Measurements from ENCODE around the gene TCAF2. TPM values are rescaled to one million over a fixed set of nuclear protein-coding genes. Genes with fewer than 3 reads are reported as not detected.
"Not testable (repeated sequence)": the region's sequence is repeated elsewhere in the genome, so short reads cannot be mapped to it uniquely, and the experiment has no call there.

The TCAF2 gene
- total and polyA plus RNA-seq, 10 of the 15 experiments (the other 5 are each of a cell fraction or from before 2014, with no cell fraction given) = 0.55 to 15.5 (median 2.4) TPM

DNA sequence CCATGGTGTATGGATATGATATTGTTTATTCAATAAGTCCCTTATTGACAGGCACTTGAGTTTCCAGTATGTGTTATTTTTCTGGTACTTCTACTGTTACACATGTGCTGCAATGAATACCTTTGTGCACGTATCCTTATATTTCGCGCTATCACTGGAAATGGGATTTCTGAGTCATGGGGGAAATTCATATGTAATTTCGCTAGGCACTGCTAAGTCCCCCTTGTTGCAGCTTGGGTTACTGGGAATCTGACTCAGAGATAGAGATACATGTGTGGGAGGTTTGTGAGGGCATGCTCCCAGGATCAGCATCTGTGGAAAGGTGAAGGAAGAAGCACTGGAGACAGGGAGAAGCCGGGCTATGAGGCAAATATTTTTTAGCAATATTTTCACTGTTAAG is 9.9 kb downstream of the TCAF2 start:
- in situ Hi-C loops (cut with MboI) = not testable (repeated sequence)

DNA sequence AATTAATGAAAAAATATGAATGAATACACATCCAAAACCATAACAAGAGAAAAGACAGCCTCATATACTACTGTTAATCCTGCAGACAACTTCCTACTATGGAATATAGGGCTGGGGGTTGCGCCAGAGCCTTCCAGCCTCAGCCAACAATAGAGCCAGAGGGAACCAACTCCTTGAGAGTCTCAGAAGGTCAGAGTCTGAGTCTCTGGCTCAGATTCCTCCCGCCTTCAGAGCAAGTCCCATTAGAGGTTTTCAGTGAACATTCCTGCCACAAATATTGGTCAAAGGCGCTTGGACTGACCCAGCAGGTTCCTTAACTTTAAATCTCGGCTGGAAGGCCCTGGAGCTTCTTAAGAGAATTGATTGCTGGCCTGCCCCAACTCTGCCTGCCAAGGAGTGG is 11.7 kb downstream of the TCAF2 start:
- H3K79me2 ChIP-seq (ENCODE audit: control insufficient read depth, insufficient read depth, low read length); H2AFZ ChIP-seq (ENCODE audit: control insufficient read depth, low read depth, low read length); H3K9me3 ChIP-seq (replicated peaks; ENCODE audit: control insufficient read depth, insufficient read depth, low read length); RAD21 ChIA-PET (ENCODE audit: unreplicated experiment); in situ Hi-C loops (cut with MboI); DNase-seq (ENCODE audit: low read depth, low spot score); H3K9ac ChIP-seq (ENCODE audit: control insufficient read depth, insufficient read depth, low read length); H3K4me1 ChIP-seq (ENCODE audit: control insufficient read depth, insufficient read depth, low read length); BruUV-seq (replicated peaks); H3K27me3 ChIP-seq (replicated peaks in 1 of 2; ENCODE audit: control insufficient read depth in 2 of 2, insufficient read depth in 2 of 2, low read length in 1 of 2); H3K4me3 ChIP-seq; H3K4me2 ChIP-seq (ENCODE audit: control insufficient read depth, insufficient read depth); SMC1A ChIA-PET (ENCODE audit: uncharacterized antibody, unreplicated experiment); H3K36me3 ChIP-seq (ENCODE audit: control insufficient read depth in 2 of 2, insufficient read depth in 2 of 2, low read length in 1 of 2); intact Hi-C loops (cut with micrococcal nuclease; ENCODE audit: unreplicated experiment); POLR2A ChIA-PET; FAIRE-seq; H4K20me1 ChIP-seq (ENCODE audit: control insufficient read depth, insufficient read depth); CTCF ChIA-PET; H3K27ac ChIP-seq (ENCODE audit: control insufficient read depth, insufficient read depth); ATAC-seq: not testable (repeated sequence)
- no CpG with 5 or more reads among the region's 4 CpGs for WGBS (ENCODE audit: insufficient coverage, insufficient replicate concordance, low lambda C conversion rate, missing lambda C conversion rate)

More for the DNA sequence above, 9.9 kb downstream of the TCAF2 start:
- H3K4me3 ChIP-seq; H3K4me2 ChIP-seq (ENCODE audit: control insufficient read depth, insufficient read depth); H3K9me3 ChIP-seq (replicated peaks; ENCODE audit: control insufficient read depth, insufficient read depth, low read length); BruUV-seq (replicated peaks); SMC1A ChIA-PET (ENCODE audit: uncharacterized antibody, unreplicated experiment); H3K36me3 ChIP-seq (ENCODE audit: control insufficient read depth in 2 of 2, insufficient read depth in 2 of 2, low read length in 1 of 2); intact Hi-C loops (cut with micrococcal nuclease; ENCODE audit: unreplicated experiment); FAIRE-seq; H3K9ac ChIP-seq (ENCODE audit: control insufficient read depth, insufficient read depth, low read length); POLR2A ChIA-PET; ATAC-seq; H4K20me1 ChIP-seq (ENCODE audit: control insufficient read depth, insufficient read depth); CTCF ChIA-PET; H3K27ac ChIP-seq (ENCODE audit: control insufficient read depth, insufficient read depth); H3K27me3 ChIP-seq (replicated peaks in 1 of 2; ENCODE audit: control insufficient read depth in 2 of 2, insufficient read depth in 2 of 2, low read length in 1 of 2); H3K79me2 ChIP-seq (ENCODE audit: control insufficient read depth, insufficient read depth, low read length); RAD21 ChIA-PET (ENCODE audit: unreplicated experiment); H2AFZ ChIP-seq (ENCODE audit: control insufficient read depth, low read depth, low read length); DNase-seq (ENCODE audit: low read depth, low spot score); H3K4me1 ChIP-seq (ENCODE audit: control insufficient read depth, insufficient read depth, low read length): not testable (repeated sequence)
- no CpG with 5 or more reads among the region's 5 CpGs for WGBS (ENCODE audit: insufficient coverage, insufficient replicate concordance, low lambda C conversion rate, missing lambda C conversion rate)

DNA sequence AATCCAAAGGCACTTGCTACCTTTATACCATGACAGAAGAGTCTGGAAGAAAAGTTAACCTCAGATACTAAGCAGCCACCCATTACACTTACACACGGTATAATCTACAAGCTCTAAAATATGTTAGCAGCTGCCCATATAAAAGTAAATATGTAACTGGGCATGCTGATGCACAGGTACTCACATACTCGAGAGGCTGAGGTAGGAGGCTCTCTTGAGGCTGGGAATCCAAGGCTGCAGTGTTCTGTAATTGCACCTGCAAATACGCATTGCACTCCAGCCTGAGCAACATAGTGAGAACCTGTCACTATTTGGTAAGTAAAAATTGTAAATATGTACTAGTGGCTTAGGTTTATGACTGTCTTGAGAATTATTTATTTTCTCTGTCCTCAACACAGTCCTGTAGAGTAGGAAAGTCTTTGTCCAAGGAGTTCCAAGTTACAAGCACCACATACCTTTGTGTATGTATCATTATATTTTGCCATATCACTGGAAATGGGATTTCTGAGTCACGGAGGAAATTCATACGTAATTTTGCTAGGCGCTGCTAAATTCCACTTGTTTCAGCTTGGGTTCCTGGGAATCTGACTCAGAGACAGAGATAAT is 12.3 kb downstream of the TCAF2 start:
- H2AFZ ChIP-seq (ENCODE audit: control insufficient read depth, low read depth, low read length); H3K9me3 ChIP-seq (replicated peaks; ENCODE audit: control insufficient read depth, insufficient read depth, low read length); BruUV-seq (replicated peaks); SMC1A ChIA-PET (ENCODE audit: uncharacterized antibody, unreplicated experiment); in situ Hi-C loops (cut with MboI); FAIRE-seq; POLR2A ChIA-PET; H3K79me2 ChIP-seq (ENCODE audit: control insufficient read depth, insufficient read depth, low read length); H3K9ac ChIP-seq (ENCODE audit: control insufficient read depth, insufficient read depth, low read length); H3K4me2 ChIP-seq (ENCODE audit: control insufficient read depth, insufficient read depth); intact Hi-C loops (cut with micrococcal nuclease; ENCODE audit: unreplicated experiment); RAD21 ChIA-PET (ENCODE audit: unreplicated experiment); H3K36me3 ChIP-seq (ENCODE audit: control insufficient read depth in 2 of 2, insufficient read depth in 2 of 2, low read length in 1 of 2); H3K4me3 ChIP-seq; DNase-seq (ENCODE audit: low read depth, low spot score); H4K20me1 ChIP-seq (ENCODE audit: control insufficient read depth, insufficient read depth); H3K4me1 ChIP-seq (ENCODE audit: control insufficient read depth, insufficient read depth, low read length); CTCF ChIA-PET; H3K27me3 ChIP-seq (replicated peaks in 1 of 2; ENCODE audit: control insufficient read depth in 2 of 2, insufficient read depth in 2 of 2, low read length in 1 of 2); ATAC-seq; H3K27ac ChIP-seq (ENCODE audit: control insufficient read depth, insufficient read depth): not testable (repeated sequence)
- no CpG with 5 or more reads among the region's 6 CpGs for WGBS (ENCODE audit: insufficient coverage, insufficient replicate concordance, low lambda C conversion rate, missing lambda C conversion rate)

DNA sequence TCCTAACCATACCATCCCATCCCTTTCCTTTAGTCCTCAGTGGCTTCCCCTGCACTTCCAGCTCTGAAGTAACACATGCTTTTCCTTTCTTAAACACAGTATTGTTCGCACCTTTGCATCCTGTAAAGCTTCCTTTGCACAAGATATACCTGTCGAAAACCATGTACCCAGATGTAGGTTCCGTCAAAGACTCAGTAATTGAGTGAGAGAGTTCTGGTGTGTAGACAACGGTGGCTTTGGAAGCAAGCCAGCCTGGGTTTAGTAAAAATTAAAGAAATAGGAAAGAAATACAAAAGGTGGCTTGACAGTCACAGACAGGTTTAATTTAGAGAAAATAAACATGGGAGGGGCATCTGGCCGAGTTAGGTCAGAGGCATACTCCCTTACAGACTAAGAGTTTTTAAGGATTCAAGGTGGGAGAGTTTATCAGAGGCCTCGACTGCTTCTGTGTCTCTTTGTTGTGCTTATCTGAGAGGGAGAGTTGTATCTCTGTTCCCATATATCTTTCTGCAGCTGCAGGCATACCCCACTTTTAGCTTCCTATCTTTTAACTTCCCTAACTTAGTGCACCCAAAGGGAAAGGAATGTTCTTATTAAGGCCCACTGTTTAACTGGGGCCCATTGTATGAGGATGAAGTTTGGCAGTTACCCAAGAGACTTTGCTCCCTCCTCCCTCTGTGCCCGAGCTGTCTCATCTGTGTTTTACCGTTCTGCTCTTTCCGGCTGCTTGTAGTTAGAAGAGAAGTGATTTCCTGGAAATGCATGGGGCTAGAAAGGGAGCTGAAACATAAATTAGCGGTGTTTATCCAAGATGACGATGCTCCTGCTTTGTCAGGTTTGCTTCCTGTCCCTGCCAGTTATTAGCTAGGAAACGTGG is 14.8 kb downstream of the TCAF2 start:
- H3K27me3 ChIP-seq (replicated peaks in 1 of 2; ENCODE audit: control insufficient read depth in 2 of 2, insufficient read depth in 2 of 2, low read length in 1 of 2); H3K36me3 ChIP-seq (ENCODE audit: control insufficient read depth in 2 of 2, insufficient read depth in 2 of 2, low read length in 1 of 2); POLR2A ChIA-PET; BruUV-seq (replicated peaks); H3K4me3 ChIP-seq; H3K9ac ChIP-seq (ENCODE audit: control insufficient read depth, insufficient read depth, low read length); FAIRE-seq; H2AFZ ChIP-seq (ENCODE audit: control insufficient read depth, low read depth, low read length); DNase-seq (ENCODE audit: low read depth, low spot score); RAD21 ChIA-PET (ENCODE audit: unreplicated experiment); CTCF ChIA-PET; in situ Hi-C loops (cut with MboI); H3K79me2 ChIP-seq (ENCODE audit: control insufficient read depth, insufficient read depth, low read length); intact Hi-C loops (cut with micrococcal nuclease; ENCODE audit: unreplicated experiment); ATAC-seq; H3K27ac ChIP-seq (ENCODE audit: control insufficient read depth, insufficient read depth); H3K4me2 ChIP-seq (ENCODE audit: control insufficient read depth, insufficient read depth); H3K4me1 ChIP-seq (ENCODE audit: control insufficient read depth, insufficient read depth, low read length); SMC1A ChIA-PET (ENCODE audit: uncharacterized antibody, unreplicated experiment); H4K20me1 ChIP-seq (ENCODE audit: control insufficient read depth, insufficient read depth); H3K9me3 ChIP-seq (replicated peaks; ENCODE audit: control insufficient read depth, insufficient read depth, low read length): not testable (repeated sequence)
- WGBS (ENCODE audit: insufficient coverage, insufficient replicate concordance, low lambda C conversion rate, missing lambda C conversion rate) = no CpG with 5 or more reads among the region's 12 CpGs

All from GM12878 (cell line).